ENCODE measurements around the gene KCNQ4. TPM values are rescaled to one million over a fixed set of nuclear protein-coding genes. Genes with fewer than 3 reads are reported as not detected.

Gene KCNQ4
- total and polyA plus RNA-seq, 7 experiments from 2014 or later, result 0.10 to 0.97 (median 0.20) TPM; not detected in 1

GRCh38 chr1:40860706-40861223 lies 77.2 kb downstream of the KCNQ4 start:
- intact Hi-C loops (cut with micrococcal nuclease), result loop anchor here (5.0 to 10.0 kb wide), 6 partner anchors 168 to 1957 kb away; partner anchors contain the start of genes SCMH1 (in 2 of the 2), ERMAP (in 1 of the 2), FOXO6 (in 1 of the 2) and NFYC (in 1 of the 2)

GRCh38 chr1:40861224-40862003 lies 77.8 kb downstream of the KCNQ4 start:
- no peak for ATAC-seq
- peak overlapping the region; percentile 80 to 93 (median 88) for H3K4me3 Mint-ChIP-seq
- H3K9me3 Mint-ChIP-seq, result no peaks in the 10 kb centered on the region
- H3K4me3 ChIP-seq (ENCODE audit: low read length), result peak overlapping the region; percentile 70
- no peaks in the 10 kb centered on the region for H3K27me3 ChIP-seq (ENCODE audit: control insufficient read depth in 2 of 2, insufficient read depth in 2 of 2, low read length in 2 of 2)
- intact Hi-C loops (cut with micrococcal nuclease), result loop anchor here (1.0 to 10.0 kb wide), 19 partner anchors 43 to 1956 kb away; partner anchors contain the start of genes CTPS1 (in 2 of the 2), NFYC (in 2 of the 2), RLF (in 2 of the 2) and SCMH1 (in 2 of the 2)
- no peaks in the 10 kb centered on the region for H3K9me3 ChIP-seq (ENCODE audit: control insufficient read depth in 2 of 3, low read length in 3 of 3)
- H3K36me3 Mint-ChIP-seq, result peaks cover 0 to 3% (median 0%) of the 10 kb centered on the region in 5 donors
- H3K27ac ChIP-seq (ENCODE audit: low read depth, low read length), result peak overlapping the region; percentile 73
- peak; percentile 22 to 47 (median 40) for DNase-seq
- ChIA-PET CTCF (interaction anchor here (0.6 to 1.8 kb wide), 6 partner anchors 9 to 86 kb away, joined by 3 to 7 read pairs (median 4); no protein-coding TSS in a partner anchor), POLR2A (interaction anchor here (0.5 to 3.6 kb wide), 19 partner anchors 8 to 546 kb away, joined by 3 to 41 read pairs (median 8); partner anchors contain the start of genes CTPS1, NFYC and ZNF684)
- H3K36me3 ChIP-seq (ENCODE audit: control insufficient read depth in 2 of 3, insufficient read depth in 3 of 3, low read length in 3 of 3), result no peaks in the 10 kb centered on the region
- peaks cover 11 to 28% (median 13%) of the 10 kb centered on the region in 7 donors for H3K4me1 Mint-ChIP-seq
- H3K27me3 Mint-ChIP-seq, result peaks cover 0 to 26% (median 0%) of the 10 kb centered on the region in 5 donors
- peak overlapping the region in 8 of 9 donors; percentile 54 to 93 (median 86) for H3K27ac Mint-ChIP-seq
- peaks cover 10 to 12% of the 10 kb centered on the region in 2 donors for H3K4me1 ChIP-seq (ENCODE audit: control insufficient read depth in 2 of 2, insufficient read depth in 2 of 2, low read length in 2 of 2)

More at GRCh38 chr1:40860706-40861223, 77.2 kb downstream of the KCNQ4 start:
- peaks cover 0 to 3% (median 0%) of the 10 kb centered on the region in 5 donors for H3K36me3 Mint-ChIP-seq
- Histone ChIP-seq H3K27ac (ENCODE audit: low read depth, low read length) (peak overlapping the region; percentile 73), H3K4me1 (ENCODE audit: control insufficient read depth in 2 of 2, insufficient read depth in 2 of 2, low read length in 2 of 2) (peaks cover 10 to 12% of the 10 kb centered on the region in 2 donors), H3K9me3 (ENCODE audit: control insufficient read depth in 2 of 3, low read length in 3 of 3) (no peaks in the 10 kb centered on the region), H3K4me3 (ENCODE audit: low read length) (peak overlapping the region; percentile 35), H3K36me3 (ENCODE audit: control insufficient read depth in 2 of 3, insufficient read depth in 3 of 3, low read length in 3 of 3) (no peaks in the 10 kb centered on the region), H3K27me3 (ENCODE audit: control insufficient read depth in 2 of 2, insufficient read depth in 2 of 2, low read length in 2 of 2) (no peaks in the 10 kb centered on the region)
- H3K27me3 Mint-ChIP-seq, result peaks cover 0 to 26% (median 0%) of the 10 kb centered on the region in 5 donors
- H3K4me1 Mint-ChIP-seq, result peaks cover 11 to 23% (median 14%) of the 10 kb centered on the region in 7 donors
- no peaks in the 10 kb centered on the region for H3K9me3 Mint-ChIP-seq
- ATAC-seq (no peak), DNase-seq (peak in 1 of 9 donors; percentile 14)
- POLR2A ChIA-PET, result interaction anchor here (0.5 to 3.6 kb wide), 11 partner anchors 10 to 169 kb away, joined by 3 to 41 read pairs (median 12); partner anchors contain the start of genes CTPS1 and NFYC
- H3K4me3 Mint-ChIP-seq, result peak overlapping the region; percentile 80 to 93 (median 88)
- CTCF ChIA-PET, result interaction anchor here (0.6 to 1.4 kb wide), 4 partner anchors 11 to 86 kb away, joined by 3 to 5 read pairs (median 4); no protein-coding TSS in a partner anchor
- peak overlapping the region; percentile 54 to 93 (median 83) for H3K27ac Mint-ChIP-seq

- Mint-ChIP-seq H3K27ac (peak within 1 kb of the TSS; percentile 96 to 99 (median 99)), H3K9me3 (no peaks in the 10 kb centered on the region), H3K27me3 (peaks cover 0 to 26% (median 0%) of the 10 kb centered on the region in 5 donors), H3K36me3 (peaks cover 0 to 3% (median 0%) of the 10 kb centered on the region in 5 donors), H3K4me3 (peak within 1 kb of the TSS; percentile 93 to 100 (median 96)), H3K4me1 (peaks cover 11 to 31% (median 13%) of the 10 kb centered on the region in 7 donors)
- ChIA-PET CTCF (interaction anchor here (0.6 to 1.8 kb wide), 7 partner anchors 9 to 91 kb away, joined by 3 to 7 read pairs (median 4); no protein-coding TSS in a partner anchor), POLR2A (interaction anchor here (0.6 to 3.6 kb wide), 28 partner anchors 8 to 547 kb away, joined by 3 to 41 read pairs (median 5); partner anchors contain the start of genes CTPS1, NFYC and ZNF684)
- no peaks in the 10 kb centered on the region for H3K36me3 ChIP-seq (ENCODE audit: control insufficient read depth in 2 of 3, insufficient read depth in 3 of 3, low read length in 3 of 3)
- H3K4me3 ChIP-seq (ENCODE audit: low read length), result peak within 1 kb of the TSS; percentile 70
- no peaks in the 10 kb centered on the region for H3K9me3 ChIP-seq (ENCODE audit: control insufficient read depth in 2 of 3, low read length in 3 of 3)
- peak; percentile 91 to 96 (median 95) for DNase-seq
- peaks cover 10 to 12% of the 10 kb centered on the region in 2 donors for H3K4me1 ChIP-seq (ENCODE audit: control insufficient read depth in 2 of 2, insufficient read depth in 2 of 2, low read length in 2 of 2)
- intact Hi-C loops (cut with micrococcal nuclease), result loop anchor here (1.0 to 10.0 kb wide), 19 partner anchors 44 to 1955 kb away; partner anchors contain the start of genes CTPS1 (in 2 of the 2), NFYC (in 2 of the 2), RLF (in 2 of the 2) and SCMH1 (in 2 of the 2)
- peak within 1 kb of the TSS; percentile 73 for H3K27ac ChIP-seq (ENCODE audit: low read depth, low read length)
- H3K27me3 ChIP-seq (ENCODE audit: control insufficient read depth in 2 of 2, insufficient read depth in 2 of 2, low read length in 2 of 2), result no peaks in the 10 kb centered on the region
- ATAC-seq, result peak; percentile 98
Measured at GRCh38 chr1:40862008-40862863, 78.6 kb downstream of the KCNQ4 start, which contains the start of gene CITED4. TSS of gene CITED4 (minus strand) at chr1:40862363. CDS start at chr1:40862127, 236 bp downstream.

- H3K27me3 ChIP-seq (ENCODE audit: control insufficient read depth in 2 of 2, insufficient read depth in 2 of 2, low read length in 2 of 2), result no peaks in the 10 kb centered on the region
- no peak overlapping the region for H3K4me3 ChIP-seq (ENCODE audit: low read length)
- POLR2A ChIA-PET, result interaction anchor here (0.6 kb wide), 2 partner anchors 13 to 39 kb away, joined by 3 read pairs; no protein-coding TSS in a partner anchor
- intact Hi-C loops (cut with micrococcal nuclease), result loop anchor here in 1 of 2 donors (10.0 kb wide), 1 partner anchor 377 kb away; the partner anchor contains the start of gene SCMH1
- H3K27ac ChIP-seq (ENCODE audit: low read depth, low read length), result no peak overlapping the region
- H3K9me3 ChIP-seq (ENCODE audit: control insufficient read depth in 2 of 3, low read length in 3 of 3), result no peaks in the 10 kb centered on the region
- ATAC-seq (no peak), DNase-seq (no peak)
- Mint-ChIP-seq H3K4me3 (peak overlapping the region in 1 of 10 donors; percentile 70), H3K9me3 (peaks cover 0 to 14% (median 3%) of the 10 kb centered on the region in 11 donors), H3K27ac (peak overlapping the region in 1 of 9 donors; percentile 67), H3K4me1 (peaks cover 0 to 43% (median 0%) of the 10 kb centered on the region in 7 donors), H3K36me3 (peaks cover 0 to 14% (median 0%) of the 10 kb centered on the region in 5 donors), H3K27me3 (peaks cover 0 to 5% (median 0%) of the 10 kb centered on the region in 5 donors)
- no peaks in the 10 kb centered on the region for H3K36me3 ChIP-seq (ENCODE audit: control insufficient read depth in 2 of 3, insufficient read depth in 3 of 3, low read length in 3 of 3)
- H3K4me1 ChIP-seq (ENCODE audit: control insufficient read depth in 2 of 2, insufficient read depth in 2 of 2, low read length in 2 of 2), result no peaks in the 10 kb centered on the region
- CTCF ChIA-PET, result no interaction called here
Measured at GRCh38 chr1:40868051-40868723, 84.6 kb downstream of the KCNQ4 start.

- no peak for ATAC-seq
- Histone ChIP-seq H3K4me3 (ENCODE audit: low read length) (no peak overlapping the region), H3K27ac (ENCODE audit: low read depth, low read length) (no peak overlapping the region), H3K36me3 (ENCODE audit: control insufficient read depth in 2 of 3, insufficient read depth in 3 of 3, low read length in 3 of 3) (no peaks in the 10 kb centered on the region), H3K4me1 (ENCODE audit: control insufficient read depth in 2 of 2, insufficient read depth in 2 of 2, low read length in 2 of 2) (peaks cover 0 to 3% of the 10 kb centered on the region in 2 donors), H3K27me3 (ENCODE audit: control insufficient read depth in 2 of 2, insufficient read depth in 2 of 2, low read length in 2 of 2) (no peaks in the 10 kb centered on the region), H3K9me3 (ENCODE audit: control insufficient read depth in 2 of 3, low read length in 3 of 3) (no peaks in the 10 kb centered on the region)
- Mint-ChIP-seq H3K9me3 (peaks cover 0 to 14% (median 3%) of the 10 kb centered on the region in 11 donors), H3K36me3 (peaks cover 0 to 14% (median 0%) of the 10 kb centered on the region in 5 donors), H3K27me3 (peaks cover 0 to 5% (median 0%) of the 10 kb centered on the region in 5 donors), H3K4me3 (no peak overlapping the region), H3K27ac (no peak overlapping the region), H3K4me1 (peaks cover 0 to 51% (median 7%) of the 10 kb centered on the region in 7 donors)
- ChIA-PET POLR2A (interaction anchor here (0.8 kb wide), 1 partner anchor 8 kb away, joined by 4 read pairs; the partner anchor contains the start of gene CITED4), CTCF (interaction anchor here (1.3 kb wide), 1 partner anchor 20 kb away, joined by 3 read pairs; no protein-coding TSS in a partner anchor)
- intact Hi-C loops (cut with micrococcal nuclease), result no loop called here
- DNase-seq, result no peak
Measured at GRCh38 chr1:40870135-40870728, 86.6 kb downstream of the KCNQ4 start.

Data from naive thymus-derived CD4-positive, alpha-beta T cell (primary cell).